LHCN-M2 (cell line): ENCODE results near the gene PRSS12. TPM values are rescaled to one million over a fixed set of nuclear protein-coding genes. Genes with fewer than 3 reads are reported as not detected.
"Not testable (repeated sequence)": the region's sequence is repeated elsewhere in the genome, so short reads cannot be mapped to it uniquely, and the experiment has no call there.

Experiments
- DNase-seq: peaks from one replicate; pipeline ENCODE4 v3.0.0-alpha.2; 2012; ENCODE audit warnings: low read depth
- polyA plus RNA-seq: library from polyadenylated mRNA; unstranded; fragments of >200 nt; gene quantifications from one replicate; pipeline ENCODE4 v1.2.1, GENCODE V29; 2012; ENCODE audit warnings: missing spikeins
- total RNA-seq: library from RNA; depleted of rRNA; stranded (reverse); fragments of >200 nt; gene quantifications from 2 replicates; pipeline ENCODE4 v1.2.3, GENCODE V29; 2014; rRNA removed

Gene PRSS12, protein sequence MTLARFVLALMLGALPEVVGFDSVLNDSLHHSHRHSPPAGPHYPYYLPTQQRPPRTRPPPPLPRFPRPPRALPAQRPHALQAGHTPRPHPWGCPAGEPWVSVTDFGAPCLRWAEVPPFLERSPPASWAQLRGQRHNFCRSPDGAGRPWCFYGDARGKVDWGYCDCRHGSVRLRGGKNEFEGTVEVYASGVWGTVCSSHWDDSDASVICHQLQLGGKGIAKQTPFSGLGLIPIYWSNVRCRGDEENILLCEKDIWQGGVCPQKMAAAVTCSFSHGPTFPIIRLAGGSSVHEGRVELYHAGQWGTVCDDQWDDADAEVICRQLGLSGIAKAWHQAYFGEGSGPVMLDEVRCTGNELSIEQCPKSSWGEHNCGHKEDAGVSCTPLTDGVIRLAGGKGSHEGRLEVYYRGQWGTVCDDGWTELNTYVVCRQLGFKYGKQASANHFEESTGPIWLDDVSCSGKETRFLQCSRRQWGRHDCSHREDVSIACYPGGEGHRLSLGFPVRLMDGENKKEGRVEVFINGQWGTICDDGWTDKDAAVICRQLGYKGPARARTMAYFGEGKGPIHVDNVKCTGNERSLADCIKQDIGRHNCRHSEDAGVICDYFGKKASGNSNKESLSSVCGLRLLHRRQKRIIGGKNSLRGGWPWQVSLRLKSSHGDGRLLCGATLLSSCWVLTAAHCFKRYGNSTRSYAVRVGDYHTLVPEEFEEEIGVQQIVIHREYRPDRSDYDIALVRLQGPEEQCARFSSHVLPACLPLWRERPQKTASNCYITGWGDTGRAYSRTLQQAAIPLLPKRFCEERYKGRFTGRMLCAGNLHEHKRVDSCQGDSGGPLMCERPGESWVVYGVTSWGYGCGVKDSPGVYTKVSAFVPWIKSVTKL
- 6.6 and 8.2 TPM in 2 replicates for total RNA-seq
- 3.9 TPM for polyA plus RNA-seq

DNA sequence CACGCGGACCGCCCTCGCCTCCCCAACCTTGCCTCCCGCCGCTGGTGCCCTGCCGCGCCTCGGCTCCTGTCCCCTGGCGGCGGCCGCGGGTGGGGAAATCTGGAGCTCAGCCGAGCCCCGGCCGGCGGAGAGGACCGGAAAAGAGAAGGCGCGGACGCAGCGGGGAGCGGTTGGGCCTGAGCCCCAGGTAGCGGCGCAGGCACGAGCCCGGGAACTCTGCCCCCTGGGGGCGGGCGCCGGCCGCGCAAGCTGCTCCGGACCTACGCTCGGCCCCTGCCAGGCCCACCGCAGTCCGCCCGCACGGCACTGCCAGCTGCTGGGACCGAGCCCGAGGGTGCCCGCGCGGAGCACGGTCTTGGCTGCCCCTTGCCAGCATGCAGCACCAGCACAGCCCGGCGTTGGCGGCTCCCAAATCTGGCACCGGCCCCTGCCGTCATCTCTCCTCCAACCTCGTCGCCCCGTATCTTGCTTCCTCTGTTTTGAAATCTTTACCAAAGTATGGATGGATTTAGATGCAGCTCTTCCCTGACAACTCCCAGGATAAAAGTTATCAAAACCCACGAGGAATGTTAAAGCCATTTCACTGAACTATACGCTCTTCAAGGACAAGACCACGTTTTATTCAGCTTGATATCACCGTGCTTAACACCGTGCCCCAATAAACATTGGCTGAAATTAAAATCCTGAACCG is at the start of gene PRSS12:
TSS of gene PRSS12 (minus strand) at position 161 of the 691 bp plus-strand sequence. CDS start 283 bp downstream, outside the sequence.
- DNase-seq = peak; percentile 72

DNA sequence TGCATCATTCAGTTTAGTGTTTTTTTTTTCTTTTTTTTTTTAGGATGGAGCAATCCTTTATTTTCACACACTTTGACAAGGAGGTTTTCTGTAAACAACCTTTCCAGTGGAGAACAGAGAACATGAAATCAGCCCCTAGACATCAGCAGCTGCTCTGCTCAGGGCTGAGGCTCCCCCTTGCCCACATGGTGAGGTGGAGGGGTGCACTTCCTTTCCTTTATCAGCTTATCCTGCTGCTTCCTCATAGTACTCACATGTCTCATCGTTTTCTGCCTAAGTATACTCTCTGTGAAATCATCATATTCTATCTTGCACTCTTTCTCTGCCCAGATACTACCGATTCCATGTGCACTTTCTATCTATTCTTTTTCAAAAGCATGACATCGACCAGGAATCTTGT is 47.6 kb upstream of the PRSS12 start:
- peak; percentile 44 for DNase-seq

DNA sequence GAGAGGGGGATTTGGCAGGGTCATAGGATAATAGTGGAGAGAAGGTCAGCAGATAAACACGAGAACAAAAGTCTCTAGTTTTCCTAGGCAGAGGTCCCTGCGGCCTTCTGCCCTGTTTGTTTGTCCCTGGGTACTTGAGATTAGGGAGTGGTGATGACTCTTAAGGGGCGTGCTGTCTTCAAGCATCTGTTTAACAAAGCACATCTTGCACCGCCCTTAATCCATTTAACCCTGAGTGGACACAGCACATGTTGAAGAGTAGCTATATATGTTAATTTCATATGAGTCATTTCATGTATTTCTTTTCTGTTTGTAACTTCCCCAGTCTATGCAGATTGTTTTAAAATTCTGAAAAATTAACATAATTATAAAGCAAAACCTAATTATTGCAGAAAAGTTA is 47.1 kb upstream of the PRSS12 start:
- peak; percentile 81 for DNase-seq

DNA sequence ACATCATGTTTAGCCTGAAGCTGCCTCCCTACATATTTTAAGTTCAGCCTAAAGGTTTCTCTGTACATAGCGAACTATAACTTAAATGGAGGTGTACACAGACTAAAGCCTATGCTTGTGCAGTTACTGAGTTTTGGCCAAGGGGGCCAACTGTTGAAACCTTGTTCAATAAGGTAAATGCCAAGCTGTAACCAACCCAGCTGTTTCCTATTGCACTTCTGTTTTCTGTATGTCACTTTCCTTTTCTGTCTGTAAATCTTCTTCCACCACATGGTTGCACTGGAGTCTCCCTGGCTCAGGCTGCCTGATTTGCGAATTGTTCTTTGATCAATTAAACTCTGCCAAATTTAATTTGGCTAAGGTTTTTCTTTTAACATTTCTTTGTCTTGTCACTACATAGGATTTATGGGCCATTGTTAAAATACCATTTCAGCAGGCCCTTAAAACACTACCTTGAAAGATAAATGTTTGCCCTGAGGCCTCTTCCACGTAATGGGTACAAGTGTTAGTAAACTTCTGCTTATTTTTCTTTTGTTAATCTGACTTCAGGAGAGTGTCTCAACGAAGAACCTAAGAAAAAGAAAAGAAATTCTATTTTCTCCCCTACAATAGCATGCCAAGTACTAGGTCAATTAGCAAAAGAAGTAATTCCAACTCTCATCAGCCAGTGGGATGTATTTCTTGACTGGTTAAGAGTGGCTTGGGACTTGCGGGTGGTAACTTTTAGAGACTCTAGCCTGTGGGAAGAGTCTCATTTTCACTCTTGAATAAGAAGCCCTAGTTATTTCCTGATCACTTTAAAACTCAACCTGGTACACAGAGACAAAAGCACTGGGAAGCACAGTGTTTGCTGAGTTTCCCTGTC is 45.7 kb upstream of the PRSS12 start:
- DNase-seq = no peak

DNA sequence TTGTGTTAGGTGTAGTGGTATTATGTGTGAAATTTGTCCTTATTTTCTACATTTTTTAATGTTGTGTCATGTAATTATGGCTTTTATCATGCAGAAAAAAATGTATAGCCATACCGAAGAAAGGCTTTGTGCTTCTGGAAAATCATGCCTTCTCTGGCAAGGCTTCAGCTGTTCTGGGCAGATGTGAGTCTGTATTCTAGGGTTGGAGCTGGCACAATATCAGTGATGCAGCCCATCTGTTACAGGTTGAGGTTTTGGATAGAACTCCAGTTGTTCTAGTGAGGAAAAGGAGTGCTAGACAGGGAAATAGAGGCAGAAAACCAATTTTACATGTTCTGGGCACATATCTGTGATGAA is 44.8 kb upstream of the PRSS12 start:
- DNase-seq = peak; percentile 44

DNA sequence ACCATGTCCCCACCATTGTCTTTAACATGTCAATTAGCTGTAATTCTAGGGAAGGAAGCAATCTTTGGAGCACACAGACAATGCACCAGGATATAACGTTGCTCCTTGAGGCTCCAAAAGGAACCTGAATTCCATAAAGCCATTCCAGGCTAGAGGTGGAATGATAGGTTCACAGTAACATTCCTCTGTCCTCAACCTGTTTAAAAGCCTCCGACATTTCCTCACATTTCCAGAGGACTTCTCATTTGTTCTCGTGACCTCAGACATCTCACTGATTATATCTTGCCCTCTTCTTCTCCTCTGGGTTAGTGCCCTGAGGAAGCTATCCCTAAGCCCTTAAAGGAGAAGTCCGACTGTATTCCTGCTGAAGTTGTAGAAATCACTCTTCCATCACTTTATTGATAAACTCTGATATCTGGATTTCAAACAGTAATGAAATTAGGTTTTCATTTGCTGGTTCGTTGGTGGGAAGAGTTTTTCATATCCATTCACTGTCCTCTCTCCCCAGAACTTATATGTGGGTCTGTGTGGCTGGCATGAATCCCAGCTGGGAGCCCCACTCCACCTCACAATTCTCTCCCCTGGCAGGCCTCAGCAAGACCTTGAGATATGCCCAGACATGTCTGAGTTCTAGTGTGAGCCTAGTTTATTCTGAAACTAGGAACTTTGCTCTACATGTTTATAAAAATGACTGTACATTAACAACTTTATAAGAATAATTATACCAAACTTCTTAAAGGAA is 44.2 kb upstream of the PRSS12 start:
- DNase-seq = no peak

DNA sequence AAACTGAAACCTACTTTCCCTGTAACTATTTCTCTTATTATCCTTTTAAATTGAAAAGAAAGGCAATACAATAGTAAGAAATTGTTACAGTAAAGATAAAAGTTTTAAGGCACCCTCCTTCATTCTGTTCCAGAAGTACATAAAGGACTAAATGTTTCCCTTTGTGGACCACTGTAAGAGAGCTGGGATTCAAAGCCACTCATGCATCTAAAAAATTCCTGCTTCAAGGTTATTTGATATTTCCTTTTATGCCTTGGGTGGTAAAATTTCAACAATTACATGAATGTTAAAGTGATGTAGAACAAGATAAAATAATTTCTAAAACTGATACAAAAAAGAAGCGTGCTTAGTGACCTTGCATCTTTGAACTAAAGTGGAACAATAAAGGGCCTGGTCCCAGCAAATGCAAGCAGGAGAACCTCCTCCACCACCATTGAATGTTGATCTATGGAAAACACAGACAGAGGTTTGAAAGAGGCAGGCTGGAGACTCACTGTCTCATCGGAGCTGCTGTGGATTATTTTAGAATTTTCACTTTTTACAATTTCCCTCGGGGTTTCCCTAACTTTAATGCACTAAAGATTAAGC is 42.3 kb upstream of the PRSS12 start:
- no peak for DNase-seq

DNA sequence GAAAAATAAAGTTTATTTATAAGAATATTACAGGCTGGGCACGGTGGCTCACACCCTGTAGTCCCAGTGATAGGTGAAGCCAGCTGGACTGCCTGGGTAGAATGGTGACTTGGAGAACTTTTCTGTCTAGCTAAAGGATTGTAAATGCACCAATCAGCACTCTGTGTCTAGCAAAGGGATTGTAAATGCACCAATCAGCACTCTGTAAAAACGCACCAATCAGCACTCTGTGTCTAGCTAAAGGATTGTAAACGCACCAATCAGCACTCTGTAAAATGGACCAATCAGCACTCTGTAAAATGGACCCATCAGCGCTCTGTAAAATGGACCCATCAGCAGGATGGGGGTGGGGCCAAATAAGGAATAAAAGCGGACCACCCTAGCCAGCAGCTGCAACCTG is 39.7 kb upstream of the PRSS12 start:
- DNase-seq = not testable (repeated sequence)

DNA sequence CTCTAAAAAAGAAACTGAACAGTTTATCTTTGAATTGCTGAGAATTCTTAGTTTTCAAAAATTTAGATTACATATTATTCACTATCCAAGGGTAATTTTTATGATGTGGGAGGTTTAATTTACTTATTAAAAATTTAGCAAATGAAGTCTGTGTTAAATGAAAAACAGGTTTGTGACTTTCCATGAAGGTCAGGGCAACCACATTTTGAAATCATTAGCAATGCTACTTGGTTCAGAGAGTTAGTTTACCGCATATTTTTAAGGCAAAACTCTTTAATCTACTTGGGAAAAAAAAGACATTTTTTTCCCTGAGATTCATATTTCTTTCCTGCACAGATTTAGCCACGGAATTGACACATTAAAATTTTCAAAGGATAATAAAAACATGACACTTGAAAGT is 37.3 kb upstream of the PRSS12 start:
- DNase-seq = no peak

DNA sequence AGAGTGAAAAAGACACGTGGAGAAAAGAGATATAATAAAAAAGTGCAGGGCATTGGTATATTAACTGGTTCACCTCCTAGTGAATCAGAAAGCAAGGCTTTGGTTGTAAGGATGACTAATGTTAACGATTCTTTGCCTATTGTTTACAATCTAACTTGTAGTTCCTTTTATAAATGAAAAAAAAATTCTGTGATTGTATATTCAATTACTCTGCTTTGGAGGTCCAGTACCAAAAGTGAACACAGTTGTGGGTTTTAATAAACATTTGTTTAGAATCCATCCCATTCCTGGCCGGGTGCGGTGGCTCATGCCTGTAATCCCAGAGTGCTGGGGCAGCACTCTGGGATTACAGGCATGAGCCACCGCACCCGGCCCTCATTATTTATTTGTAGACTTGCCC is 36.9 kb upstream of the PRSS12 start:
- no peak for DNase-seq

DNA sequence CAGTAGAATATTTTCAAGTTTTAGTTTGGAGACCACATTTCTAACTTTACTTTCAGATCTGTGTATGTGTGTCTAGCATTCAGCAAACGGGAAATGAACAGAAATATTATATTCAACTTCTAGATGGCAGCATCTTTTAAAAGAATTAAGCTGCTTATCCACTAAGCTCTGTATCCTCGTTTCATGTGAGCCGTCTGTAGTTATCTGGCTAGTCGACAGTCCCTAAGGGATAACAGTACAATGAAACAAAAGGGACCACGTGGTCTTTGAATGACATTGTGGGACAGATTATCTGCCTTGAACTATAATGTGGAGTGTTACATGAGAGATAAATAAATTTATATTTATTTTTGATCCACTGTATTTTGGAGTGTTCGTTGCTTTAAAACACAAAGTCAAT is 35.8 kb upstream of the PRSS12 start:
- no peak for DNase-seq

DNA sequence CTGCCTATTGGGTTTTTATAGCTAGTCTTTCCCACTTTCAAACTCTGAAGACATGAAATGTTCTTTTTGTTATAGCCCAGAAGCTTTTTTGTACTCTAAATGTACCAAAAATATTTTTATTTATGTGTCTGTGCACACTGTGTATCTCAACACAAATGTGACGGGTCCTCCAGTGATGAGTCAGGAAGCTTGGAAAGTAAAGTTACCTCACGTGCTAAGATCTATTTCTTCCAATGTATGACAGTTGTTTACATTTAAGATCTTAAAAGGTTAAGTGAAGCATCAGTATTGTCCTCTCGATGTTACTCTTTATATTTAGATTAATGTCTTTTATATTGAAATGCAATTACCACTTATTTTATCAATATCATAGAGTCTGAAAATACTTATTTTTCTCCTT is 29.1 kb upstream of the PRSS12 start:
- no peak for DNase-seq

DNA sequence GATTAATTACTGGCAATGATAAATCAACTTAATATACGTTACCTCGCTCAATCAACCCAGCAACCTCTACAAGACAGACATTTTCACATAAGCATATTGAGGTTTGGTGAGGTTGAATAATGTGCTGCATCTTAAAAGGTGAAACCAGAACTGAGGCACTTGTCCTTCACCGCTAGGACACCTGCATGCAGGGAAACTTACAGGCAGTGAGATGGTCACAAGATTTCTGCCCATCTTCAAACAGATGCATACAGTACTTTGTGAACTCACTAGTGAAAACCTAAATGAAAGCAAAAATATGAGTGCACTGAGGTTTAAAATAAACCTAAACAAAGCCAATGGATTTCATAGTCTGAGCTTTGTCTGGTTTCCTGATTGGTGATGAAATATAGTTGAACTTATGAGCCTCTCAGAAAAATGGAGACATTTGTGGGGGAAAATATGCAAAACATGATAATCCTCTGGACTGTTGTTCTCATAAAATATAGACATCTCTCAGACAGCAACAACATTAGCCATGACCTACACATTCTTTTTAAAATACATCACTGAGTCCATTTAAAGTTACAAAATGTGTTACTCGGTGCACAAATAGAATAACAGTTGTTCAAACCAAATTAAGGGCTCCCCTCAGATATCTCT is 20.9 kb upstream of the PRSS12 start:
- DNase-seq = no peak

DNA sequence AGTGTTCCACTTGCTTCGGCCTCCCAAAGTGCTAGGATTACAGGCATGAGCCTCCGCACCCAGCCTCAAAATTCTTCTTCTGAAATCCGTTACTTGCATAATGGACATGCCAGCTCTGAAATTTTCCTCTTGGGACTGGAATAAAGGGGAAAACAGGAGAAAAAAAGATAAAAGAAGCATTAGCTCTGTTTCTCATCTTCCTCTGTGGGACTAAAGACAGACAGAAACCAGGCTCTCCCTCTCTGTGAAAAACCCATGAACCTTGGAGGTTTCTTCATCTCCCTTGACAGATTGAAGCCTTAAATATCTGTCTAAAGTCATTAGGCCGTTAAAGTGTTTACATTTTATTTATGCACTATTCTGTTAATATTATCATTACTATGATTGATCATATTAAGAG is 19.4 kb upstream of the PRSS12 start:
- DNase-seq = no peak

DNA sequence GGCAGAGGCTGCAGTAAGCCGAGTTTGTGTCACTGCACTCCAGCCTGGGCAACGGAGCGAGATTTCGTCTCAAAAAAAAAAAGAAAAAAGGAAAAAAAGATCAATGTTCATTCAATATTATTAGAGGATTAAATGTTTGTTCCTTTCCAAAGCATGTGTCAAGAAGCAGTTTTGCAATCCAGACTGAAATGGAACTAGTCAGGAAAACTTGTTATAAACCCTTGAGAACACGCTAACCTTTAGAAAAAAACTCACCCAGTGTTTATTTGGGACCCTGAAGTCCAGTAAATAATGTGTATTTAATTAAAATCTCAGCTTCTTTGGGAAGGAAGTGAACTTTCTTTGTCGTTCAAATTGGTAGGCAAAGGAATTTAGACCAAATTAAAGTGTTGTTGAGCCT is 16.4 kb upstream of the PRSS12 start:
- no peak for DNase-seq

DNA sequence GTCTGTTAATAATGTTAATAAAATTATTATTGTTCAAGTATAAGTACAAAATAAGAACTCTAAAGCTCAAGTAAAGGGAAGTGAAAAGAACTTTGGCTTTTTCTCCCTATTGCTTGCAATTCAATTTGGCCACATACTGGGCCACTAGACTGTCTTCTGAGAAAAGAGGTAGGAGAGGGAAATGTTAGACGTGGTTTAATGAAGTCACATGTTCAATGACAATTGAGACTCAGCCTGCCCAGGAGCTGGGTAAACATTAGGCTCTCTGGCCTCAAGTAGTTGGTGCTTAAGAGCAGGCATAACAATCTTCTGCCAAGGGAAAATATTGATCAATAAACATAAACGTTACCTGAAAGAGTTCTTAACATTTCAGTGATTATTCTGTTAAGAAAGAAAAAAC is 15.1 kb upstream of the PRSS12 start:
- DNase-seq = no peak

DNA sequence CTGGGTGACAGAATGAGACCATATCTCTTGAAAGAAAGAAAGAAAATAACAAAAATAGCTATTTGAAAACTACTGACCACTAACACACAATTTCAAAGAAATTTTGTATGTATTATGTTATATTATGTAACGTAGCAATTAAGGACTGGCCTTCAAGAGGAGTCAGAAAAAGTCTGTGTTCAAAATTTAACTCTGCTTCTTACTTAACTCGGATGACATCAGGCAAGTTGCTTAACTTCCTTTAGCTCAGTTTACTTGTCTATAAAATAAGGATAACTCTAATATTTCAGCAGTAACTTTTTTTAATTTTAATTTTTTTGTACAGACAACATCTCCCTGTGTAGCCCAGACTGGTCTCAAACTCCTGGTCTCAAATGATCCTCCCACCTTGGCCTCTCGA is 14.6 kb upstream of the PRSS12 start:
- no peak for DNase-seq

DNA sequence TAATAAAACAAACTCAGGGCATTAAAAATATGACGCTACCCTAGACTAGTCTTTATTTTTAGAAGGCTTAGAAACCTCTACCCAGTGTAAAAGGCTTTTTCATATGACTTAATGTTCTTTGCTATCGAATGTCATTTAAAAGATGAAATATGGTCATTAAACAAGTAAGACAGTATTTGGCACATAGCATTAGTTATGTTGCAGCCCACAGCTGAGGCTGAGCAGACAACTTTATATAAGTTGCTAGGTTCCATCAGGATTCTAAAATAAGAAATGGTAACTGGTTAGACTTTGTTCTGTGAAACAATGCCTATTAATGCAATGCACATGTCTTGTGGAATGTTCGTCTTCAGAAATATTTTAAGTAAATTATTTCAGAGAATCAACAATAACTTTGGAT is 10.4 kb upstream of the PRSS12 start:
- no peak for DNase-seq

DNA sequence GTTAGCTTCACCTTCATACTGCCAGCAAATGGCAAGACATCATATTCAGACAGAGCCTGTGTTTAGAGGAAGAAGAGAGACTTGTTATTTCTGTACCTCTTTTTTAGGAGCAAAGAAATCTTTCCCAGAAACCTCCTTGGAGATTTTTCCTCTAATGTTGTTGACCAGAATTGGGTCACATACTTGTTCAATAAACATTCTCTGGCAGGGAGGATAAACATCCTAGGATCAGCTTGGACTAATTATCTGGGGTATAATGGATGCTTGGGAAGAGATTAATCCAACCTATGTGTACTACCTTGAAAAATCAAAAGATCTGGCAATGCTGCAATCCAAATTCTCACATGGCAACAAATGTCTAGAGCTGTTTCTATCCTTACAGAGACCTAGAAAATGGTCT is 8.4 kb upstream of the PRSS12 start:
- no peak for DNase-seq

DNA sequence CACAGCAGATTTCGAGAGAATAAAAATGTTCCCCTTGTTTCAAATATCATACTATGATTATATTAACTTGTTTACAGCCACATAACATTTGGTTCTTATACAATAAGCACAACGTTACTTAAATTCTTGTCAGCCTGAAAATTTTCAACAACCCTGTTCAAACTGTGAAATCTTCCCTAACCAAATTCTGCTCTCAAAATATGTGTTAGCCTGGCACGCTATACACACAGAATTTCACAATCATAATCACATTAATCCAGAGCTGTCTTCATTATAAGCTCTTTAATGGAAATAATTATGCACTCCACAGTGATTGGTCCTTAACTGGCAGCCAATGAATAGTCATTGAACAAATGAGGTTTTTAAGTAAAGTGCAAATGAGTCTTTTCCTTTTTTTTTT is 7.3 kb upstream of the PRSS12 start:
- no peak for DNase-seq
